T-cell (primary cell): Measurements from ENCODE around the gene NEU1. TPM values are rescaled to one million over a fixed set of nuclear protein-coding genes. Genes with fewer than 3 reads are reported as not detected.

Source experiments
- ATAC-seq, 4 experiments: fragments of 200-7000 bp in 3 of 4; fragments of 150-1000 bp in 1 of 4; cut with Tn5 transposase; replicated peaks in 1 of 4; 1 replicate in 3 of 4; 2 replicates in 1 of 4; pipeline ENCODE4 v1.10.0; 2021; ENCODE audit warnings: moderate library complexity in 3 of 4, mild to moderate bottlenecking in 2 of 4, moderate number of reproducible peaks in 1 of 4
- CTCF ChIA-PET, 2 donors: fragments of 300-600 bp; sonication (Branson Sonifier 250); formaldehyde crosslinking; loops; one replicate each; lab custom pipeline; 2022; ENCODE audit warnings: antibody characterized with exemption in 2 of 2; lab: Charles Lee
- POLR2A ChIA-PET, 2 donors: fragments of 300-600 bp; sonication (Branson Sonifier 250); formaldehyde crosslinking; loops; one replicate each; lab custom pipeline; 2022; ENCODE audit warnings: antibody characterized with exemption in 2 of 2; lab: Charles Lee
- DNase-seq, 35 experiments: peaks; one replicate each; pipeline versions ENCODE4 v3.0.0 to v3.0.0-alpha.2; 2013 to 2023
- H3K27ac ChIP-seq: one replicate; pipeline ENCODE4 v1.5.1; 2013; ENCODE audit warnings: low read length
- H3K27me3 ChIP-seq, 2 experiments: replicated peaks in 1 of 2; 1 replicate in 1 of 2; 2 replicates in 1 of 2; pipeline versions ENCODE4 v1.6.1 to v1.7.0; 2013; ENCODE audit warnings: low read length in 1 of 2, mixed read lengths in 1 of 2; ENCODE audit not compliant: control insufficient read depth in 2 of 2, insufficient read depth in 2 of 2; ENCODE audit errors: extremely low read depth in 1 of 2
- H3K36me3 ChIP-seq, 2 donors: 1 replicate in 1 of 2; 2 replicates in 1 of 2; pipeline versions ENCODE4 v1.6.1 to v1.7.0; 2013; ENCODE audit warnings: low read length in 1 of 2; ENCODE audit not compliant: control insufficient read depth in 2 of 2, insufficient read depth in 1 of 2; ENCODE audit errors: extremely low read depth in 1 of 2
- H3K4me1 ChIP-seq, 2 experiments: 1 replicate in 1 of 2; 2 replicates in 1 of 2; pipeline versions ENCODE4 v1.6.1 to v1.7.0; 2013; ENCODE audit warnings: low read length in 2 of 2, mixed read lengths in 1 of 2; ENCODE audit not compliant: insufficient read depth in 2 of 2, control insufficient read depth in 1 of 2; ENCODE audit errors: extremely low read depth in 1 of 2
- H3K4me3 ChIP-seq, 2 donors: 1 replicate in 1 of 2; 2 replicates in 1 of 2; pipeline versions ENCODE4 v1.5.1 to v1.7.0; 2013; ENCODE audit warnings: mild to moderate bottlenecking in 2 of 2, low read length in 1 of 2, moderate library complexity in 1 of 2; ENCODE audit not compliant: control insufficient read depth in 1 of 2; ENCODE audit errors: extremely low read depth in 1 of 2
- H3K9me3 ChIP-seq: 2 replicates; pipeline ENCODE4 v1.7.0; 2013
- H3K27ac Mint-ChIP-seq, 2 donors: one replicate each; pipeline ENCODE4 v1.8.0; 2020 to 2021; ENCODE audit warnings: mild to moderate bottlenecking in 2 of 2, mixed read lengths in 2 of 2
- H3K27me3 Mint-ChIP-seq, 2 donors: one replicate each; pipeline ENCODE4 v1.8.0; 2021 to 2022; ENCODE audit warnings: mixed read lengths in 2 of 2
- H3K36me3 Mint-ChIP-seq: one replicate; pipeline ENCODE4 v1.8.0; 2021; ENCODE audit warnings: mixed read lengths
- H3K4me1 Mint-ChIP-seq, 3 donors: one replicate each; pipeline ENCODE4 v1.8.0; 2020 to 2022; ENCODE audit warnings: mixed read lengths in 3 of 3, mild to moderate bottlenecking in 1 of 3
- H3K4me3 Mint-ChIP-seq, 3 donors: one replicate each; pipeline ENCODE4 v1.8.0; 2020 to 2022; ENCODE audit warnings: mild to moderate bottlenecking in 3 of 3, mixed read lengths in 3 of 3, moderate library complexity in 3 of 3
- H3K9me3 Mint-ChIP-seq, 3 donors: one replicate each; pipeline ENCODE4 v1.8.0; 2020 to 2022; ENCODE audit warnings: mixed read lengths in 3 of 3
- WGBS: methylation state at CpG from one replicate; pipeline ENCODE4 v1.1.5; 2013; ENCODE audit warnings: missing lambda C conversion rate; ENCODE audit not compliant: insufficient coverage; 5-methylcytosine and 5-hydroxymethylcytosine counted together
- total RNA-seq, 35 experiments: library from RNA in 6 of 35; stranded (reverse) in 6 of 35; fragments of 120-200 nt in 1 of 35; gene quantifications; one replicate each; pipeline versions ENCODE4 v1.2.1 to v1.2.4 and lab custom pipeline; 2013 to 2026

NEU1 gene
- total RNA-seq, 5 donors from 2014 or later (not counting 1 experiment from before 2014, with no cell fraction given), result 15.9 to 29.2 (median 19.9) TPM

- no peaks in the 10 kb centered on the region for H3K36me3 ChIP-seq
- peaks cover 9 to 43% of the 10 kb centered on the region in 2 experiments for H3K4me1 ChIP-seq
- Mint-ChIP-seq H3K36me3 (no peaks in the 10 kb centered on the region), H3K4me3 (peak overlapping the region; percentile 64 to 77 (median 68)), H3K9me3 (no peaks in the 10 kb centered on the region), H3K27me3 (no peaks in the 10 kb centered on the region), H3K4me1 (peaks cover 33 to 34% (median 33%) of the 10 kb centered on the region in 3 donors), H3K27ac (peak overlapping the region in 1 of 2 donors; percentile 11)
- no peak overlapping the region for H3K27ac ChIP-seq
- H3K9me3 ChIP-seq, result no peaks in the 10 kb centered on the region
- WGBS, result 3% methylated on average over 5 of the region's 45 CpGs
- POLR2A ChIA-PET, result interaction anchor here in 1 of 2 donors (0.5 kb wide), 1 partner anchor 129 kb away, joined by 5 read pairs; no protein-coding TSS in a partner anchor
- peaks cover 0 to 5% of the 10 kb centered on the region in 2 experiments for H3K27me3 ChIP-seq
- CTCF ChIA-PET, result interaction anchor here in 1 of 2 donors (0.6 kb wide), 1 partner anchor 50 kb away, joined by 8 read pairs; no protein-coding TSS in a partner anchor
- peak overlapping the region; percentile 46 to 76 for H3K4me3 ChIP-seq
- ATAC-seq, result peak; percentile 32 to 44 (median 38)
- peak; percentile 50 to 82 (median 63) for DNase-seq
Measured at GRCh38 chr6:31901415-31901952, 38.9 kb upstream of the NEU1 start.

GRCh38 chr6:31900917-31901414 is 38.3 kb upstream of the NEU1 start:
- Histone ChIP-seq H3K36me3 (peaks cover 0 to 3% of the 10 kb centered on the region in 2 donors), H3K27ac (no peak overlapping the region), H3K9me3 (no peaks in the 10 kb centered on the region), H3K27me3 (peaks cover 0 to under 1% of the 10 kb centered on the region in 2 experiments), H3K4me3 (peak overlapping the region; percentile 46 to 76), H3K4me1 (peaks cover 11 to 48% of the 10 kb centered on the region in 2 experiments)
- no peaks in the 10 kb centered on the region for H3K9me3 Mint-ChIP-seq
- H3K4me1 Mint-ChIP-seq, result peaks cover 37 to 39% (median 38%) of the 10 kb centered on the region in 3 donors
- no peaks in the 10 kb centered on the region for H3K27me3 Mint-ChIP-seq
- WGBS, result 92% methylated on average over 25 of the region's 29 CpGs
- H3K4me3 Mint-ChIP-seq, result peak overlapping the region; percentile 64 to 77 (median 68)
- ATAC-seq (no peak), DNase-seq (peak in 2 of 35 experiments; percentile 16 to 21)
- ChIA-PET CTCF (no interaction called here), POLR2A (interaction anchor here in 1 of 2 donors (0.5 kb wide), 1 partner anchor 128 kb away, joined by 5 read pairs; no protein-coding TSS in a partner anchor)
- no peaks in the 10 kb centered on the region for H3K36me3 Mint-ChIP-seq
- H3K27ac Mint-ChIP-seq, result no peak overlapping the region

- no peak overlapping the region for H3K4me3 ChIP-seq
- peak in 5 of 35 experiments; percentile 4 to 39 (median 10) for DNase-seq
- H3K27me3 ChIP-seq, result no peaks in the 10 kb centered on the region
- no peaks in the 10 kb centered on the region for H3K27me3 Mint-ChIP-seq
- H3K36me3 ChIP-seq, result peaks cover 3 to 6% of the 10 kb centered on the region in 2 donors
- 65% methylated on average over 36 of the region's 49 CpGs for WGBS
- no peak for ATAC-seq
- no peak overlapping the region for H3K27ac ChIP-seq
- H3K9me3 ChIP-seq, result no peaks in the 10 kb centered on the region
- H3K36me3 Mint-ChIP-seq, result peaks cover 6% of the 10 kb centered on the region
- peaks cover 41 to 45% (median 41%) of the 10 kb centered on the region in 3 donors for H3K4me1 Mint-ChIP-seq
- peaks cover 12 to 48% of the 10 kb centered on the region in 2 experiments for H3K4me1 ChIP-seq
- CTCF ChIA-PET, result no interaction called here
- POLR2A ChIA-PET, result no interaction called here
- H3K4me3 Mint-ChIP-seq, result peak overlapping the region; percentile 53 to 96 (median 58)
- no peaks in the 10 kb centered on the region for H3K9me3 Mint-ChIP-seq
- peak overlapping the region; percentile 19 to 64 for H3K27ac Mint-ChIP-seq
Measured at GRCh38 chr6:31899882-31900722, 37.5 kb upstream of the NEU1 start.

GRCh38 chr6:31899215-31899614 is 36.6 kb upstream of the NEU1 start:
- Histone ChIP-seq H3K27me3 (no peaks in the 10 kb centered on the region), H3K36me3 (peaks cover 3 to 12% of the 10 kb centered on the region in 2 donors), H3K27ac (no peak overlapping the region), H3K4me1 (peaks cover 12 to 48% of the 10 kb centered on the region in 2 experiments), H3K9me3 (no peaks in the 10 kb centered on the region), H3K4me3 (no peak overlapping the region)
- no peak for DNase-seq
- H3K4me3 Mint-ChIP-seq, result peak overlapping the region; percentile 53 to 96 (median 58)
- H3K27ac Mint-ChIP-seq, result peak overlapping the region; percentile 60 to 81
- 90% methylated on average over 5 of the region's 5 CpGs for WGBS
- ATAC-seq, result no peak
- ChIA-PET POLR2A (interaction anchor here in 1 of 2 donors (1.3 kb wide), 1 partner anchor 36 kb away, joined by 5 read pairs; the partner anchor contains the start of gene NEU1), CTCF (interaction anchor here in 1 of 2 donors (1.9 kb wide), 1 partner anchor 36 kb away, joined by 7 read pairs; the partner anchor contains the start of gene NEU1)
- no peaks in the 10 kb centered on the region for H3K9me3 Mint-ChIP-seq
- peaks cover 41 to 45% (median 41%) of the 10 kb centered on the region in 3 donors for H3K4me1 Mint-ChIP-seq
- H3K36me3 Mint-ChIP-seq, result peaks cover 6% of the 10 kb centered on the region
- H3K27me3 Mint-ChIP-seq, result no peaks in the 10 kb centered on the region

GRCh38 chr6:31898383-31899011 is 35.9 kb upstream of the NEU1 start:
- Histone ChIP-seq H3K4me1 (peaks cover 12 to 48% of the 10 kb centered on the region in 2 experiments), H3K36me3 (peaks cover 3 to 19% of the 10 kb centered on the region in 2 donors), H3K27ac (peak overlapping the region; percentile 90), H3K4me3 (peak overlapping the region; percentile 98 to 100), H3K9me3 (no peaks in the 10 kb centered on the region), H3K27me3 (no peaks in the 10 kb centered on the region)
- CTCF ChIA-PET, result interaction anchor here (0.5 to 1.9 kb wide), 4 partner anchors 9 to 60 kb away, joined by 3 to 7 read pairs (median 6); partner anchors contain the start of gene NEU1 (in 1 of the 2)
- 0% methylated on average over 3 of the region's 8 CpGs for WGBS
- peaks cover 8% of the 10 kb centered on the region for H3K36me3 Mint-ChIP-seq
- POLR2A ChIA-PET, result interaction anchor here (0.6 to 1.3 kb wide), 6 partner anchors 9 to 1549 kb away, joined by 3 to 8 read pairs (median 4); partner anchors contain the start of genes DDX39B (in 1 of the 2), NELFE (in 1 of the 2), NEU1 (in 1 of the 2) and SKIC2 (in 1 of the 2)
- DNase-seq, result peak in 13 of 35 experiments; percentile 8 to 72 (median 27)
- H3K27me3 Mint-ChIP-seq, result no peaks in the 10 kb centered on the region
- H3K9me3 Mint-ChIP-seq, result no peaks in the 10 kb centered on the region
- peak overlapping the region; percentile 95 to 99 (median 96) for H3K4me3 Mint-ChIP-seq
- H3K4me1 Mint-ChIP-seq, result peaks cover 41 to 45% (median 41%) of the 10 kb centered on the region in 3 donors
- ATAC-seq, result peak; percentile 12 to 51 (median 20)
- H3K27ac Mint-ChIP-seq, result peak overlapping the region; percentile 95 to 97
